22Rv1 (cell line): ENCODE measurements around the gene DSCAM.

Experiments used
- H3K27ac ChIP-seq: fragments of 450-650 bp; 2 replicates; pipeline ENCODE4 v1.5.1; 2017
- ZFX ChIP-seq: fragments of 450-650 bp; IDR thresholded peaks from 2 replicates; pipeline ENCODE4 v1.6.1; 2017; ENCODE audit warnings: antibody characterized with exemption, borderline replicate concordance
- TF ChIP-seq, protein P1 (sequence below): fragments of 450-650 bp; IDR thresholded peaks from 2 replicates; pipeline ENCODE4 v1.5.1; 2017; ENCODE audit warnings: mild to moderate bottlenecking

Gene DSCAM

DNA sequence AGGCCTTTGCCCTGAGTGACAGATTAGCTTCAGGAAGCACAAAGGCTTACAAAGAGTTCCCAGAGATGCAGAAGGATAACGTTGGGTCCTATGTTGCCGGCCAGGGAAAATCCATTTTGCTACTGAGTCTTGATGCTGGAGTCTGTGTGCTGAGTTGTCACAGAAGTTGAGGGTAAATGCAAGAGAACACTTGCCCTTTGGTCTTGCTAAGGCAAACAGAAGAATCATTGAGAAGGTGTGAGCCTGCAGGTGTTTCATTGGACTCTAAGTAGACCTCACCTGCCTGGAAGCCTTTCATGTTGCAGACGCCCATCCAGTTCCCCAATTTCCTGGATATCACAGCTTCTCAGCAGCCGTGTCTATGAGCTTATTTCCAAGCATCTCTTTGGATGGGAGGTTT, 874.5 kb downstream of the DSCAM start:
- TF ChIP-seq, protein P1, sequence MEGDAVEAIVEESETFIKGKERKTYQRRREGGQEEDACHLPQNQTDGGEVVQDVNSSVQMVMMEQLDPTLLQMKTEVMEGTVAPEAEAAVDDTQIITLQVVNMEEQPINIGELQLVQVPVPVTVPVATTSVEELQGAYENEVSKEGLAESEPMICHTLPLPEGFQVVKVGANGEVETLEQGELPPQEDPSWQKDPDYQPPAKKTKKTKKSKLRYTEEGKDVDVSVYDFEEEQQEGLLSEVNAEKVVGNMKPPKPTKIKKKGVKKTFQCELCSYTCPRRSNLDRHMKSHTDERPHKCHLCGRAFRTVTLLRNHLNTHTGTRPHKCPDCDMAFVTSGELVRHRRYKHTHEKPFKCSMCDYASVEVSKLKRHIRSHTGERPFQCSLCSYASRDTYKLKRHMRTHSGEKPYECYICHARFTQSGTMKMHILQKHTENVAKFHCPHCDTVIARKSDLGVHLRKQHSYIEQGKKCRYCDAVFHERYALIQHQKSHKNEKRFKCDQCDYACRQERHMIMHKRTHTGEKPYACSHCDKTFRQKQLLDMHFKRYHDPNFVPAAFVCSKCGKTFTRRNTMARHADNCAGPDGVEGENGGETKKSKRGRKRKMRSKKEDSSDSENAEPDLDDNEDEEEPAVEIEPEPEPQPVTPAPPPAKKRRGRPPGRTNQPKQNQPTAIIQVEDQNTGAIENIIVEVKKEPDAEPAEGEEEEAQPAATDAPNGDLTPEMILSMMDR: no peak
- TF ChIP-seq ZFX: no peak
- no peak overlapping the region for H3K27ac ChIP-seq

DNA sequence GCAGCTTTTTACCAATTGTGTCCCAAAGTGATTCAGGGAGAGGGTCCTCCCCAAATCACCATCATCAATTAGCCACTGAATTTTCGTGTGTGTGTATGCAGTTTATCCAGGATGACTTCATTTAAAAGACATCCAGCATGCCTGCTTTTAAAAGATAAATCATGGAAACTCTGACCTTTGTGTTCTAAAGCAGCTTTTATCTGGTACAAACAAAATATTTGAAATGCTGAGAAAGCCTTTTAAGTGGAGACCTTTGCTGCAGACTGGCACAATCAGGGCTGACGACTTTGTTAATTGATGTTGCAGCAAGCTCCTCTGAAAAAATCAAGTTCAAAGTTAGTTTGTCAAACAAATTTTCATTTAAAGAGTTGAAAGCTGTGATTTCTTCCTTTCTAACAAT, 875.0 kb downstream of the DSCAM start:
- H3K27ac ChIP-seq: no peak overlapping the region
- TF ChIP-seq ZFX: no peak
- TF ChIP-seq, protein P1: no peak

DNA sequence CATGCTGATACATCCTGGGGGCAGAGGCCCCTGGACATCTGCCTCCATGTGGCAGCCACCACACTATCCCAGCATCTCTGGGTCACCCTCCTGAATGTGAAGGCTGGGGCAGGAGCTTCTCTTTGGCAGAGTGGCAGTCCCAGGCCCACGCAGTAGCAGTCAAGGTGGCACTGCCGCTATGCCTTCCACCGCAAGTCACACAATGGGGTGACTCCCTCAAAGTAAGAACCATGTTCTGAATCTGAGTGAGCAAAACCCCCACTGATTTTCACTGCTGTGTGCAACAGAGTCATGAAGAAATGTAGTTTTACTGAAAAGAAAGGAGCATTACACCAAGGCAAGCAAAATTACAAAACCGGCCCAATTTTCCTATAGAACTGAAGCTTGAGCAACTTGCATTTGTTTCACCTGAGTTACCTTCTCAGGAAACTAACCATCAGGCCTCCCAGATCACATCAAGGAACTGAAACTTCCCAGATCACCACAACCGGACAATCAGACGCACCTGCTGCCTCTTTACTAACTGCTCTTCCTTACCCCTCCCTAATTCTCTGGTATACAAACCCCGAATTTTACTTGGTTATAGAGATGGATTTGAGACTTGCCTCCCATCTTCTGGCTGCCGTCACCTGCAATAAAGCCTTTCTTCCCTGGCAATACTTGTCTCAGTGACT, 877.1 kb downstream of the DSCAM start:
- no peak overlapping the region for H3K27ac ChIP-seq
- TF ChIP-seq, protein P1: no peak
- TF ChIP-seq ZFX: no peak

DNA sequence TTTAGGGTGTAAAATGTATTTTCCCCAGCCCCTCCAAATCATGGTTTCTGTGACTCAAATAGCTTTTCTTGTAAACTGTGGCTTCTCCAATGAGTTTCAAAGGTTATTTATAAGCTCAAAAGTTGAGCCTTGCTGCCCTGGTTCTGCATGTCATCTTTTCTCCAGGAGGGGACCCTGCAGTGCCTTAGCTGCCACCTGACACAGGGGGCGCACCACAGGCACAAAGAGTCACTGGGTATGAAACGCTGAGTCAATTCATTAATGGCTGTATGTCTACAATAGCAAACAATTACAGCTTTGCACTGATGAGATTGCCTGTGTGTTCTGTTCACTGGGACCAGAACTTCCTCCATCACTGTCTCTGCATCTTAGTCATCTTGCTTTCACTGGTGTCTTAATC, 878.9 kb downstream of the DSCAM start:
- H3K27ac ChIP-seq: no peak overlapping the region
- TF ChIP-seq, protein P1: no peak
- TF ChIP-seq ZFX: no peak

DNA sequence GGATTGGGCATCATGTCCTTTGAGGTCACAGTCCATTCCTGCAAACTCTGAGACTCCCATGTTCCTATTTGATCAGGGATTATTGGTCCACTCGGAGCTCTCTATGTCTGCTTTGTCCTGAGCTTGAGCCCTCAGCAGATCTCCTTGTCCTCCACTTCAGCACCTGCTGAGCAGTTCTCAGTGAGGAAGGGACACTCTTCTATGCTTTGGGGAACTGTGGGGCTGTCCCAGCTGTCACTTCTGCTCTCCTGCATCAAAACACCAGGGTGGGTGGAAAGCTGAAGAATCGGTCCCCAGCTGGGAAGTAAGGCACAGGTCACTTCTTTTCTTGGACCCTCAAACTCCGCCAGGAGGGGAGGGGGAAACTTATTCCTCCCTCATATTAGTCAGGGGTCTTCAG, 880.2 kb downstream of the DSCAM start:
- H3K27ac ChIP-seq: no peak overlapping the region
- no peak for TF ChIP-seq ZFX
- TF ChIP-seq, protein P1: no peak

DNA sequence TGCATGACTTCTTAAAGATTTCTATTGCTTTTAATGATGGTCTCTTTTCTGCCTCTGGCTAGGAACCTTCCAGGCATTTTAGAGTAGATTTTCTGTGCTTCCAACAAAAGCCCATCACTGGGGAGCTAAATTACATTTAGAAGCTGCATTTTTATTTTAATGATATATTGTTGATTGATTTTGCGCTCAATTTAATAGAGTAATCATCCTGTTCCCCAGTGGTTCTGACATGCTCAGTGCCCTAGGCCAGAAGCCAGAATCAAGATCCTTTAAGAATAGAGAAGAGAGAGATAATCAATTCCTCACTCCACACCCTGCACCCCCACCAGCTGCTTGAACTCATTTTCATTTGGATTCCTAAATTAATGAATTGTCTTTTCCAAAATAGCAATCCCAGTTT, 881.9 kb downstream of the DSCAM start:
- no peak overlapping the region for H3K27ac ChIP-seq
- TF ChIP-seq, protein P1: no peak
- no peak for TF ChIP-seq ZFX

DNA sequence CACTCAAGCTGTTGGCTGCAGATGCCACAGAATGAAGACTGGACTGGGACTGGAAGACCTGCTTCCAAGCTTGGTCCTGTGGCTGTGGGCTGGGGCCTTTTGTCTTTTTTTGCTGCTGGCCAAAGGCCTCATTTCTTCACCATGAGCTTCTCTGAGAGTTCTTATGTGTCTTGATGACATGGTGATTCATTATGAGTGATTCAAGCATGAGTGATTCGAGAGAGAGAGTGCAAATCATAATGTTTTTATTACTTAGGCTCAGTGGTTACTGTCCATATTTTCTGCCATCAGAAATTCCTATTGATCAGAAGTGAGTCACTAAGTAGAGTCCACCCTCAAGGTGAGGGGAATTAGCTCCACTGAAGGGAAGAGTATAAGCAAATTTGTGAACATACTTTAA, 885.7 kb downstream of the DSCAM start:
- H3K27ac ChIP-seq: no peak overlapping the region
- TF ChIP-seq, protein P1: no peak
- no peak for TF ChIP-seq ZFX
